Measurements from ENCODE around the gene SH3RF1.
A peak's percentile ranks its signal among the peaks of the same experiment; 100 is the strongest.
"Not testable (repeated sequence)": the region's sequence is repeated elsewhere in the genome, so short reads cannot be mapped to it uniquely, and the experiment has no call there.

Gene SH3RF1

GRCh38 chr4:169278624-169279023 is 7.9 kb upstream of the SH3RF1 start:
- no peak overlapping the region for H3K4me3 ChIP-seq (ENCODE audit: control insufficient read depth, low read depth, low read length)
- TF ChIP-seq, protein P1, sequence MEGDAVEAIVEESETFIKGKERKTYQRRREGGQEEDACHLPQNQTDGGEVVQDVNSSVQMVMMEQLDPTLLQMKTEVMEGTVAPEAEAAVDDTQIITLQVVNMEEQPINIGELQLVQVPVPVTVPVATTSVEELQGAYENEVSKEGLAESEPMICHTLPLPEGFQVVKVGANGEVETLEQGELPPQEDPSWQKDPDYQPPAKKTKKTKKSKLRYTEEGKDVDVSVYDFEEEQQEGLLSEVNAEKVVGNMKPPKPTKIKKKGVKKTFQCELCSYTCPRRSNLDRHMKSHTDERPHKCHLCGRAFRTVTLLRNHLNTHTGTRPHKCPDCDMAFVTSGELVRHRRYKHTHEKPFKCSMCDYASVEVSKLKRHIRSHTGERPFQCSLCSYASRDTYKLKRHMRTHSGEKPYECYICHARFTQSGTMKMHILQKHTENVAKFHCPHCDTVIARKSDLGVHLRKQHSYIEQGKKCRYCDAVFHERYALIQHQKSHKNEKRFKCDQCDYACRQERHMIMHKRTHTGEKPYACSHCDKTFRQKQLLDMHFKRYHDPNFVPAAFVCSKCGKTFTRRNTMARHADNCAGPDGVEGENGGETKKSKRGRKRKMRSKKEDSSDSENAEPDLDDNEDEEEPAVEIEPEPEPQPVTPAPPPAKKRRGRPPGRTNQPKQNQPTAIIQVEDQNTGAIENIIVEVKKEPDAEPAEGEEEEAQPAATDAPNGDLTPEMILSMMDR (IDR thresholded peaks at IDR 0.05; ENCODE audit: control insufficient read depth, insufficient read depth, low read depth, low read length, missing control alignments) = no peak
- no peak for DNase-seq (ENCODE audit: low read depth)

- not testable (repeated sequence) for H3K4me3 ChIP-seq (ENCODE audit: control insufficient read depth, low read depth, low read length); DNase-seq (ENCODE audit: low read depth)
These were observed 7.1 kb upstream of the SH3RF1 start for GRCh38 chr4:169277838-169278237.

- TF ChIP-seq, protein P1 (IDR thresholded peaks at IDR 0.05; ENCODE audit: control insufficient read depth, insufficient read depth, low read depth, low read length, missing control alignments) = no peak
- no peak overlapping the region for H3K4me3 ChIP-seq (ENCODE audit: control insufficient read depth, low read depth, low read length)
- DNase-seq (ENCODE audit: low read depth) = no peak
These were observed 4.4 kb upstream of the SH3RF1 start for GRCh38 chr4:169275180-169275579.

GRCh38 chr4:169274033-169274432 is 3.3 kb upstream of the SH3RF1 start:
- DNase-seq (ENCODE audit: low read depth) = no peak
- TF ChIP-seq, protein P1 (IDR thresholded peaks at IDR 0.05; ENCODE audit: control insufficient read depth, insufficient read depth, low read depth, low read length, missing control alignments) = no peak
- no peak overlapping the region for H3K4me3 ChIP-seq (ENCODE audit: control insufficient read depth, low read depth, low read length)

GRCh38 chr4:169272265-169272886 is 1.6 kb upstream of the SH3RF1 start:
- TF ChIP-seq, protein P1 (IDR thresholded peaks at IDR 0.05; ENCODE audit: control insufficient read depth, insufficient read depth, low read depth, low read length, missing control alignments) = no peak
- DNase-seq (ENCODE audit: low read depth) = peak; percentile 67
- no peak overlapping the region for H3K4me3 ChIP-seq (ENCODE audit: control insufficient read depth, low read depth, low read length)

DNA sequence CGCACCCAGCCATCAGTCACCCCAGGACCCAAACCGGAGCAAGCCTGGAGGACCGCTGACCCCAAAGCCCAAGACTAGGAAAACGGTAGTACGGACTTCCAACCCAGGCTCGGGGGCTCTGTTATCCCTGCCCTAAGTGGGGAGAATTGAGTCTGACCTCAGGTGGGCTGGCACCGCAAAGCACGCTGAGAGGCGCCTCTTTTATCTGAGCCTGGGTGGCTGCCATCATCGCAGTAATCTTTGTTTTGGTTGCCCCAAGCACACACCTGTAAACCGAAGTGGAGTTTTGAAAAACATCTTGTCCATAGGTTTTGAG is 894 bp upstream of the SH3RF1 start:
- TF ChIP-seq, protein P1 (IDR thresholded peaks at IDR 0.05; ENCODE audit: control insufficient read depth, insufficient read depth, low read depth, low read length, missing control alignments) = no peak
- peak overlapping the region; percentile 64 for H3K4me3 ChIP-seq (ENCODE audit: control insufficient read depth, low read depth, low read length)
- no peak for DNase-seq (ENCODE audit: low read depth)

- peak overlapping the region; percentile 64 for H3K4me3 ChIP-seq (ENCODE audit: control insufficient read depth, low read depth, low read length)
- TF ChIP-seq, protein P1 (IDR thresholded peaks at IDR 0.05; ENCODE audit: control insufficient read depth, insufficient read depth, low read depth, low read length, missing control alignments) = peak; percentile 4
- DNase-seq (ENCODE audit: low read depth) = no peak
These were observed 593 bp downstream of the SH3RF1 start for GRCh38 chr4:169269916-169270809.

All from AG09309 (cell line).